ENCODE results near the gene SIGLEC9. TPM values are rescaled to one million over a fixed set of nuclear protein-coding genes. Genes with fewer than 3 reads are reported as not detected.
"Not testable (repeated sequence)": the region's sequence is repeated elsewhere in the genome, so short reads cannot be mapped to it uniquely, and the experiment has no call there.

The SIGLEC9 gene
- total RNA-seq, 4 donors from 2014 or later: 0.62 to 9.2 (median 4.0) TPM

DNA sequence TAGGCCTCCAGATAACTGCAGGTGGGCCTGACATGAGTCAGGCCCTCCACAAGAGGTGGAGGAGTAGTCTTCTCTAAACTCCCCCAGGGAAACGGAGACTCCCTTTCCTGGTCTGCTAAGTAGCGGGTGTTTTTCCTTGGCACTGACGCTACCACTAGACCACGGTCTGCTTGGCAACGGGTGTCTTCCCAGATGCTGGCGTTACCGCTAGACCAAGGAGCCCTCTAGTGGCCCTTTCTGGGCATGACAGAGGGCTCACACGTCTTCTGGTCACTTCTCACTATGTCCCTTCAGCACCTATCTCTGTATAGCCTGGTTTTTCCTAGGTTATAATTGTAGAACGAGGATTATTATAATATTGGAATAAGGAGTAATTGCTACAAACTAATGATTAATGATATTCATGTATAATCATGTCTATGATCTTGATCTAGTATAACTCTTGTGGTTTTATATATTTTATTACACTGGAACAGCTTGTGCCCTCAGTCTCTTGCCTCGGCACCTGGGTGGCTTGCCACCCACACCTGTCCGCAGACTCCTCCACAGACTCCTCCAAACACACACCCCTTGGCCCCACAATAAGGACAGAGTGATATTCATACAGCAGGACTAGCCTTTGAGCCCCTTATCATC lies 44.7 kb downstream of the SIGLEC9 start:
- H3K4me1 ChIP-seq, H3K36me3 ChIP-seq, H3K27ac ChIP-seq, H3K4me3 ChIP-seq, H3K9me3 ChIP-seq, ATAC-seq: not testable (repeated sequence)
- peaks cover 67% of the 10 kb centered on the region for H3K27me3 ChIP-seq
- TF ChIP-seq, protein P1, sequence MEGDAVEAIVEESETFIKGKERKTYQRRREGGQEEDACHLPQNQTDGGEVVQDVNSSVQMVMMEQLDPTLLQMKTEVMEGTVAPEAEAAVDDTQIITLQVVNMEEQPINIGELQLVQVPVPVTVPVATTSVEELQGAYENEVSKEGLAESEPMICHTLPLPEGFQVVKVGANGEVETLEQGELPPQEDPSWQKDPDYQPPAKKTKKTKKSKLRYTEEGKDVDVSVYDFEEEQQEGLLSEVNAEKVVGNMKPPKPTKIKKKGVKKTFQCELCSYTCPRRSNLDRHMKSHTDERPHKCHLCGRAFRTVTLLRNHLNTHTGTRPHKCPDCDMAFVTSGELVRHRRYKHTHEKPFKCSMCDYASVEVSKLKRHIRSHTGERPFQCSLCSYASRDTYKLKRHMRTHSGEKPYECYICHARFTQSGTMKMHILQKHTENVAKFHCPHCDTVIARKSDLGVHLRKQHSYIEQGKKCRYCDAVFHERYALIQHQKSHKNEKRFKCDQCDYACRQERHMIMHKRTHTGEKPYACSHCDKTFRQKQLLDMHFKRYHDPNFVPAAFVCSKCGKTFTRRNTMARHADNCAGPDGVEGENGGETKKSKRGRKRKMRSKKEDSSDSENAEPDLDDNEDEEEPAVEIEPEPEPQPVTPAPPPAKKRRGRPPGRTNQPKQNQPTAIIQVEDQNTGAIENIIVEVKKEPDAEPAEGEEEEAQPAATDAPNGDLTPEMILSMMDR (IDR thresholded peaks at IDR 0.05): peak; percentile 56 to 87 (median 70)
- 2 to 28% methylated on average over 5 to 8 of the region's 11 CpGs for WGBS, 2 donors (ENCODE audit: low coverage in 1 of 2)

- TF ChIP-seq, protein P1 (IDR thresholded peaks at IDR 0.05): no peak
- no peak overlapping the region for H3K27ac ChIP-seq
- 60 to 100% methylated on average over 1 of the region's 2 CpGs for WGBS, 2 donors (ENCODE audit: low coverage in 1 of 2)
- H3K4me1 ChIP-seq: peaks cover 0 to 4% (median 0%) of the 10 kb centered on the region in 3 donors
- H3K27me3 ChIP-seq: peaks cover 70% of the 10 kb centered on the region
- no peaks in the 10 kb centered on the region for H3K36me3 ChIP-seq
- no peaks in the 10 kb centered on the region for H3K9me3 ChIP-seq
- H3K4me3 ChIP-seq: no peak overlapping the region
- no peak for ATAC-seq
Observed at GRCh38 chr19:51172223-51172622, 47.5 kb downstream of the SIGLEC9 start.

GRCh38 chr19:51173681-51174080 lies 49.0 kb downstream of the SIGLEC9 start:
- H3K36me3 ChIP-seq: no peaks in the 10 kb centered on the region
- no peak overlapping the region for H3K4me3 ChIP-seq
- H3K27ac ChIP-seq: no peak overlapping the region
- no peaks in the 10 kb centered on the region for H3K9me3 ChIP-seq
- no peak for TF ChIP-seq POLR2AphosphoS5 (IDR thresholded peaks at IDR 0.05)
- TF ChIP-seq POLR2A (IDR thresholded peaks at IDR 0.05): no peak
- TF ChIP-seq, protein P1 (IDR thresholded peaks at IDR 0.05): no peak
- no peak for TF ChIP-seq EP300 (IDR thresholded peaks at IDR 0.05)
- peaks cover 0 to 4% (median 0%) of the 10 kb centered on the region in 3 donors for H3K4me1 ChIP-seq
- peaks cover 63% of the 10 kb centered on the region for H3K27me3 ChIP-seq
- 71% methylated on average over 5 of the region's 5 CpGs; no CpG with 5 or more reads in 1 of the 2 donors for WGBS, 2 donors (ENCODE audit: low coverage in 1 of 2)
- ATAC-seq: no peak

- H3K4me3 ChIP-seq: no peak overlapping the region
- H3K9me3 ChIP-seq: no peaks in the 10 kb centered on the region
- TF ChIP-seq POLR2AphosphoS5 (IDR thresholded peaks at IDR 0.05) (no peak), EP300 (IDR thresholded peaks at IDR 0.05) (no peak), POLR2A (IDR thresholded peaks at IDR 0.05) (no peak)
- TF ChIP-seq, protein P1 (IDR thresholded peaks at IDR 0.05): no peak
- no peaks in the 10 kb centered on the region for H3K4me1 ChIP-seq
- H3K36me3 ChIP-seq: no peaks in the 10 kb centered on the region
- WGBS, 2 donors (ENCODE audit: low coverage in 1 of 2): 0 to 13% methylated on average over 1 of the region's 1 CpG
- no peak overlapping the region for H3K27ac ChIP-seq
- ATAC-seq: no peak
- H3K27me3 ChIP-seq: peaks cover 49% of the 10 kb centered on the region
Observed at GRCh38 chr19:51179256-51179655, 54.5 kb downstream of the SIGLEC9 start.

Other genes with a start within 250 kb of the SIGLEC9 start
- gene KLK4, start 213.5 kb upstream of the SIGLEC9 start, total RNA-seq: not detected
- gene KLK5, start 171.9 kb upstream of the SIGLEC9 start, total RNA-seq: 1 to 10 TPM in 1 of 4 donors, not detected in 3; 1.2 TPM
- gene KLK6, start 155.3 kb upstream of the SIGLEC9 start, total RNA-seq: 1 to 10 TPM in 2 of 4 donors, not detected in 2; 1.1 to 7.8 TPM
- gene KLK7, start 141.0 kb upstream of the SIGLEC9 start, total RNA-seq: 10 to 100 TPM in 1 of 4 donors, under 1 TPM in 1, not detected in 2; 0.31 to 16.7 TPM
- gene KLK8, start 123.3 kb upstream of the SIGLEC9 start, total RNA-seq: 1 to 10 TPM in 2 of 4 donors, not detected in 2; 2.3 to 4.6 TPM
- gene KLK10, start 105.2 kb upstream of the SIGLEC9 start, total RNA-seq: 1 to 10 TPM in 3 of 4 donors, not detected in 1; 1.7 to 6.7 (median 4.1) TPM
- gene KLK11, start 98.3 kb upstream of the SIGLEC9 start, total RNA-seq: 10 to 100 TPM in 1 of 4 donors, under 1 TPM in 1, not detected in 2; 0.78 to 12.3 TPM
- 1 to 10 TPM in 1 of 4 donors, under 1 TPM in 2, not detected in 1; 0.40 to 1.2 (median 0.54) TPM for gene KLK12, start 89.9 kb upstream of the SIGLEC9 start, total RNA-seq
- gene KLK13, start 59.8 kb upstream of the SIGLEC9 start, total RNA-seq: 1 to 10 TPM in 3 of 4 donors, not detected in 1; 1.3 to 6.1 (median 5.1) TPM
- not detected for gene KLK14, start 42.0 kb upstream of the SIGLEC9 start, total RNA-seq
- gene CTU1, start 16.5 kb upstream of the SIGLEC9 start, total RNA-seq: 10 to 100 TPM in 3 of 4 donors, 1 to 10 TPM in 1; 9.8 to 12.8 (median 11.4) TPM
- gene SIGLEC7, start 17.4 kb downstream of the SIGLEC9 start, total RNA-seq: 1 to 10 TPM in 2 of 4 donors, under 1 TPM in 1, not detected in 1; 0.46 to 4.4 (median 2.8) TPM
- 1 to 10 TPM; 1.8 to 7.0 (median 2.8) TPM for gene CD33, start 100.2 kb downstream of the SIGLEC9 start, total RNA-seq
- gene SIGLECL1, start 126.2 kb downstream of the SIGLEC9 start, total RNA-seq: not detected
- gene IGLON5, start 186.7 kb downstream of the SIGLEC9 start, total RNA-seq: not detected
- 1 to 10 TPM; 1.5 to 3.6 (median 2.5) TPM for gene VSIG10L, start 217.2 kb downstream of the SIGLEC9 start, total RNA-seq
- 100 to 1,000 TPM in 2 of 4 donors, 10 to 100 TPM in 2; 96.2 to 136 (median 103) TPM for gene ETFB, start 241.5 kb downstream of the SIGLEC9 start, total RNA-seq
- gene CLDND2, start 244.1 kb downstream of the SIGLEC9 start, total RNA-seq: not detected
- gene NKG7, start 247.7 kb downstream of the SIGLEC9 start, total RNA-seq: 1 to 10 TPM in 1 of 4 donors, under 1 TPM in 2, not detected in 1; 0.58 to 2.0 (median 0.67) TPM

Data from gastroesophageal sphincter (tissue), 4 donors.